Stimulated activated CD4-positive, alpha-beta T cell treated with anti-CD3 and anti-CD28 coated beads, Interleukin-1b, Interleukin-23, amount 100 ng/mL, for 24 hours (primary cell): ENCODE data around the gene LPAR6.

Source experiments
- DNase-seq, 4 experiments: peaks; one replicate each; pipeline ENCODE4 v3.0.0-alpha.2; 2020; ENCODE audit warnings: low read depth in 4 of 4, low spot score in 1 of 4

LPAR6 gene

GRCh38 chr13:48415516-48415915 is 2.6 kb upstream of the LPAR6 start:
- no peak for DNase-seq

- no peak for DNase-seq
Measured at GRCh38 chr13:48414501-48414900, 1.6 kb upstream of the LPAR6 start.

- DNase-seq: no peak
Measured at GRCh38 chr13:48411841-48412531, 927 bp downstream of the LPAR6 start.

- no peak for DNase-seq
Measured at GRCh38 chr13:48411147-48411794, 1.6 kb downstream of the LPAR6 start.

GRCh38 chr13:48410199-48410598 is 2.7 kb downstream of the LPAR6 start:
- no peak for DNase-seq

GRCh38 chr13:48405875-48406274 is 7.0 kb downstream of the LPAR6 start:
- DNase-seq: no peak

GRCh38 chr13:48404952-48405351 is 8.0 kb downstream of the LPAR6 start:
- no peak for DNase-seq

GRCh38 chr13:48403913-48404312 is 9.0 kb downstream of the LPAR6 start:
- DNase-seq: no peak

GRCh38 chr13:48403151-48403631 is 9.7 kb downstream of the LPAR6 start:
- peak in 2 of 4 experiments; percentile 16 to 23 for DNase-seq

- no peak for DNase-seq
Measured at GRCh38 chr13:48402325-48402932, 10.5 kb downstream of the LPAR6 start.

GRCh38 chr13:48401480-48401879 is 11.4 kb downstream of the LPAR6 start:
- no peak for DNase-seq

- DNase-seq: no peak
Measured at GRCh38 chr13:48400850-48401291, 12.0 kb downstream of the LPAR6 start.

GRCh38 chr13:48400090-48400694 is 12.7 kb downstream of the LPAR6 start:
- no peak for DNase-seq

GRCh38 chr13:48398450-48399095 is 14.3 kb downstream of the LPAR6 start:
- no peak for DNase-seq

- DNase-seq: no peak
Measured at GRCh38 chr13:48397744-48398143, 15.2 kb downstream of the LPAR6 start.

GRCh38 chr13:48393698-48394085 is 19.2 kb downstream of the LPAR6 start:
- DNase-seq: no peak

GRCh38 chr13:48393030-48393697 is 19.7 kb downstream of the LPAR6 start:
- no peak for DNase-seq

GRCh38 chr13:48391257-48391656 is 21.7 kb downstream of the LPAR6 start:
- no peak for DNase-seq

GRCh38 chr13:48386816-48387215 is 26.1 kb downstream of the LPAR6 start:
- no peak for DNase-seq

- DNase-seq: no peak
Measured at GRCh38 chr13:48383384-48383783, 29.5 kb downstream of the LPAR6 start.

GRCh38 chr13:48380581-48380980 is 32.3 kb downstream of the LPAR6 start:
- DNase-seq: no peak
